ENCODE results near the gene NUDT13.
A peak's percentile ranks its signal among the peaks of the same experiment; 100 is the strongest.

The NUDT13 gene

DNA sequence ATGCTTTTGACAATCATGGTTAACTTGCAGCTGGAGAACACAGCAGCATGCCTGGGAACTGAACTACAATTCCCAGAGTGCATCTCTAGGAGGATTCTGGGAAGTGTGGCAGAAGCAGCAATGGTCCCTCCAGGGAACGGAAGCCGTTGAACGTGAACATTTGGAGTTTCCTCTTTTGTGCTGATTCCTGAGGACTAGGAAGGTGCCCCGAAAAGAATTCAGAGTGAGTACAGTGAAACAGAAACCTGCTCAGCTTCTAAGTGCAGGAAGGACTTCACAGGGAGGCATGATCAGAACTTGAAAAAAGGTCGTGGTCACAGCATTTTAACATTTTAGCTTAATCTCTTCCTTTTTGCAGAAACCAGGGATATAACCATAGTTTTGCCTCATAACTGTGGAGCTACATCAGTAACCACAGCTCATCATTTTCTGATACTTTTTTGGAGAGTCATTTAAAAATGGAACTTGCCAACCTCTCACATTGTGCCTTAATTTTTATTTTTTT lies at the start of gene NUDT13:
TSS of gene NUDT13 (plus strand) at position 111 of the 505 bp plus-strand sequence. CDS start 3,911 bp downstream, outside the sequence.
- peak; percentile 21 for DNase-seq

GRCh38 chr10:73060738-73061635 lies 49.3 kb upstream of the NUDT13 start:
- peak; percentile 4 for DNase-seq

DNA sequence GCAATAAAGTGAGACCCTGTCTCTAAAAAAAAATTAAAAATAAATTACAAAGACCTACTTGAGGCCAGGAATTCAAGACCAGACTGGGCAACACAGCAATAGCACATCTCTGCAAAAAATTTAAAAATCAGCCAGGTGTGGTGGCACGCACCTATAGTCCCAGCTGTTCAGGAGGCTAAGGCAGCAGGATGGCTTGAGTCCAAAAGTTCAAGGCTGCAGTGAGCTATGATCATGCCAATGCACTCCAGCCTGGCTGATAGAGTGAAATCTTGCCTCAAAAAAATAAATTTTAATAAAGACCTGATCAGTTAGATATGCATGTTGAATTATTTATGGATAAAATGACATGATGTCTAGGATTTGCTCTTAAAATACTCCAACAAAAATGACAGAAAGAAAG lies 48.5 kb upstream of the NUDT13 start:
- DNase-seq = no peak

DNA sequence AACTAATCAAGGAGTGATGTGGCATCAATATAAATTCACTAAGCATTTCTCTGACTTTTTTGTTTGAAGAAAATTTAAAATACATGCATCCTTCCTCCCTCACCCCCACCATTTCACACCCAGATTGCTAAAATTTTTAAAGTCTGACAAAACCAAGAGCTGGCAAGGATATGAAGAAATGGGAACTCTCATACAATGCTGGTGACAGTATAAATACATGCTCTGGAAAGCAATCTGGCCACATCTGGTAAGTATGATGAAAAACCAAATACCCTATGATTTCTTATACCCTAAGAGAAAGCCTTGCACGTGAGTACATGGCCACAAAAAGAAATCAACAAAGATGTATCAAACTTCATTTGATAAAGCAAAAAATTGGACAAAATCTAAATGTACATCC lies 44.8 kb upstream of the NUDT13 start:
- no peak for DNase-seq

- DNase-seq = no peak
These were observed 36.6 kb upstream of the NUDT13 start for GRCh38 chr10:73073627-73074026.

DNA sequence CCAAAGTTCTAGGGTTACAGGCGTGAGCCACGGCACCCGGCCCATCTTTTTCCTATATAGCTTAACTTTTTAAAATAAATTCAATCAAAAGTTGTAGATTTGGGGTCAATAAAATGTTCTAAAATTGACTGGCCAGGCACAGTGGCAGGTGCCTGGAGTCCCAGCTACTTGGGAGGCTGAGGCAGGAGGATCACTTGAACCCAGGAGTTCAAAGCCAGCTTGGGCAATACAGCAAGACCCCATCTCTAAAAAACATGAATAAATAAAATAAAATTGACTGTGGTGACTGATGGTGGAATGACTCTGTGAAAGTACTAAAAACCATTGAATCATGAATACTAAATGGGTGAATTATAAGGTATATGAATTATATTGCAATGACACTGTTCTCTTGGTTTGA lies 34.4 kb upstream of the NUDT13 start:
- no peak for DNase-seq

GRCh38 chr10:73076360-73077183 lies 33.7 kb upstream of the NUDT13 start:
- no peak for DNase-seq

GRCh38 chr10:73079779-73080541 lies 30.3 kb upstream of the NUDT13 start:
- DNase-seq = no peak

DNA sequence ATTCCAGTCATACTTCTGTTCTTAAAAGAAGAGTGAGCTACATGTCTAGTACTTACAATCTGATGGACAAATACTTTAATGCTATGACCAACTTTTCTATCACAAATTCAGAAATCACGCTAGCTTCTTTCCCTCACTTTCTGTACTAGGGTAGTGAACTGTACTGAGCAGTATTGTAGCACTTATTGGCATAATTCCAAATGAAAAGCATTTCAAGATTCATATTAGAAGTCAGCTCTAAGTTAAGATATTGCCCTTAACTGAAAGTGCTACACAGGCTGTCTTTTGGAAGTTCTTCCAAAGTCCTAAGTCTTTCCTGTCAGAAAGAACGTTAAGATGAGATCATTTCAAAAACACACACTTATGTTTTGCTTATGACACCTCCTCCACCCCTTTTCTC lies 27.0 kb upstream of the NUDT13 start:
- DNase-seq = no peak

DNA sequence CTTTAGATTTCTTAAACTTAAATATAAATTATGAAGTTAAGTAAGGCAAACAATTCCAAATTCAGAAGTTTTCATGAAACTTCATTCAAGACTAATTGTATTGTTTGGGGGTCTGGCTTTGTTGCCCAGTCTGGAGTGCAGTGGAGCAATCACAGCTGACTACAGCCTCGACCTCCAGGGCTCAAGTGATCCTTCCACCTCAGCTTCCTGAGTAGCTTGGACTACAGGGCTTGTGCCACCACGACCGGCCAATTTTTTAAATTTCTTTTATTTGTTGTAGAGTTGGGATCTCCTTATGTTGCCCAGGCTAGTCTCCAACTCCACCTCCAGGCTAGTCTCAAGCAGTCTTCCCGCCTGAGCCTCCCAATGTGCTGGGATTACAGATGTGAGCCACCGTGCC lies 26.0 kb upstream of the NUDT13 start:
- DNase-seq = no peak

DNA sequence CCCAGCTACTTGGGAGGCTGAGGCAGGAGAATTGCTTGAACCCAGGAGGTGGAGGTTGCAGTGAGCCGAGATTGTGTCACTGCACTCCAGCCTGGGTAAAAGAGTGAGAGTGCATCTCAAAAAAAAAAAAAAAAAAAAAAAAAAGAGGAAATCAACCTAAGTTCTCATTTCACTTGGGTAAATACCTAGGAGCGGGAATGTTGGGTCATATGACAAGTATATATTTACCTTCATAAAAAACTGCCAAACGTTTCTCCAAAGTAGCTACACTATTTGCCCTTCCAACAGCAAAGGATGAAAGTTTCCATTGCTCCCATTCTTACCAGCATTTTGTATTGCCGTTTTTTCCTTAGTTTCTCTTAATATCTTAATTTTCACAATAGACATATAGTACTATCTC lies 23.4 kb upstream of the NUDT13 start:
- no peak for DNase-seq

DNA sequence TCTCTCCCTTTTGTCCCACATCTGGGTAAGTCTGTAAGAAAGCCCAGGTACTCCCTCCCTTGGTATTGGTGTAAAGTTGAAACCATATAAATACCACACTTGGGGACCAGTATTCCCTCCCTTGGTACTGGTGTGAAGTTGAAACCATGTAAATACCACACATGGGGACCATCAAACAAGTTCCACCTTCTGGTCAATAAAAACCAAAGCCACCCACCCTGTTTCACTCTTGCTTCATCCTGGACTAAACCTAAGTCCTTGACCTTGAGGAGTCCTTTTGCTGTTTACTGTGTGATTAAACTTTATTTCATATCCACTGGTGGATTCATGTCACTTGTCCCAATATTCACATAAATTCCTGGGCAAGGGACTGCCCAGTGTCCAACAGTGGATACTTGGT lies 22.0 kb upstream of the NUDT13 start:
- DNase-seq = no peak

- DNase-seq = no peak
These were observed 17.4 kb upstream of the NUDT13 start for GRCh38 chr10:73092830-73093229.

DNA sequence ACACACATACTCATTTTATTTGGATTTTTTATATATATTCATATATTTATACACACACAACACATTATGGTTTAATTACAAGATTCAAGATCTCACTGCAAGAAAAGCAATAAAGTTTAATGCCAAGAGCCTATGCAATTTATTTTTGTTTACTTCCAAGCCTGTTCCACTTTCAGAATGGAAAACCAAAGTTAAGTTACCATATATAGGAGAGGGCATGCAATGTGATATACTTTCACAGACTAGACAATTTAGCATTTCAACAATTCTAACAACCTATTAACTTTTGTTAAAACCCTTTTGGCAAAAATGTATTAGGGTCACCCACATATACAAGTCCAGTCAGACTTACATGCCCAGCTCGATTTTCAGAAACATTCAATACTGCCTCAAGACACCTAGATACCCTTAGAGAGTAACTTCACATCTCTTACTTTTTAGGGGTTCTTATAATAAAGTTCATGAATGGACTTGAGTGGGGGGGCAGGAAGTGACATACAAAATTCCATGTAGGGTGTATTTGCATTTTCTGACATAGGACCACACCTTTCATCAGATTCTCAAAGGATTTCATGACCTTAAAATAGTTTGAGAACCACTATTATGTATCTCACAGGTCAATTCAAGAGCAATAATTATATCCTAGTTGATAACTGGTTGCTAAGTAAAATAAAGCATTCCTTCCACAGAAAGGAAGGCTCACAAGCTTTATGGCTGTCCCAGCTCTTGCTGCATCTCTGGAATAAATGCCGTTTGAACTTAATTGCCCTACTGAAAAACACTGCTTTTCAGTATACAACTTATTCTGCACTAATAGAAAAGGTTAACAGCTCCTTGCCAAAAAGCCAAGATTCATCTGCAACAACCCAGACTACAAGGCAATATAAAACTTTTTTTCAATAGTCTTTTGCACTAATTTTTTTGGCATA lies 16.1 kb upstream of the NUDT13 start:
- no peak for DNase-seq

DNA sequence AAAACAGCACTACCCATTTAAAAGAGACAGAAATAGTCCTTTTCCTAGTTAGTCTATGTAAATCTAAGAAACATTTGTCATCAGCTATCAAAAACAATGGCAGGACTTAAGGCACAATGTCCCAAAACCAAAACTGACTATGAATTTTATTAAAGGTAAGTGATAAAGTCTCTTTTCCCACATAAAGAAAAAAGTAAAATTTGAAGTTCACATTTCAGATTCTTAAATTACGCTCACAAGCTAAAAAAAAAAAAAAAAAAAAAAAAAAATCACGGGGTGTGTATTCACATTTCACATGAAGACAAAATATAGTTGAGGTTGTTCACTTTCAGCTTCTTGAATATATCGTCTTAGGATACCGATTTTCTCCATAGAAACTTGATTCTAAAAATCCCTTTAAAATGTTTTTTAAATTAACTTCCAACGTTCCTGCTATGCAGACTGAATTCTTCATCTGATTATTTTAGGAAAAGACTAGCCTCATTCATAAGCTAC lies 15.2 kb upstream of the NUDT13 start:
- no peak for DNase-seq

DNA sequence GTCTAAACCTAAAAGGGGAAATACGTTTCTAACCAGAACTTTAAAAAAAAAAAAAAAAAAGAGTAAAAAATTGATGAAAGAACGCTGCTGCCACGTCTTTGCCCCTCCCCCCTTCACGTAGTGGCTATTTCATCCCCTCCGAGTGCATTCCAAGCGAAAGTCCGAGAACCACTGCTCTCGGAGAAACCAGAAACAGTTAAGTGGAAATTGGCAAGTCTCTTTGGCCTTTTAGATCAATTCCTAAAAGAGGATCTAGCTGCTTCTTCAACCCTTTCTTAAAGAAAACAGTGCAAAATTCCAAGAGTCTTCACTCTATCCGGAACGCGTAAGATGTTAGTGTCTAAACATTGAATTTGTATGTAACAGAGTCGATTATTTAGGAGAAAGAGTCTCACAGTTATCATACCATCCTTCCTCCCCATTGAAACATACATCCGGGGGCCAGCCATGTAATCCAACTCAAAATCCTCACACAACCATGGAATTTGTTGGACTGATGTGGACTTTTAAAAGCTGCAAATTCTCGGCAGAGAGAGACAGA lies 14.7 kb upstream of the NUDT13 start:
- DNase-seq = no peak

DNA sequence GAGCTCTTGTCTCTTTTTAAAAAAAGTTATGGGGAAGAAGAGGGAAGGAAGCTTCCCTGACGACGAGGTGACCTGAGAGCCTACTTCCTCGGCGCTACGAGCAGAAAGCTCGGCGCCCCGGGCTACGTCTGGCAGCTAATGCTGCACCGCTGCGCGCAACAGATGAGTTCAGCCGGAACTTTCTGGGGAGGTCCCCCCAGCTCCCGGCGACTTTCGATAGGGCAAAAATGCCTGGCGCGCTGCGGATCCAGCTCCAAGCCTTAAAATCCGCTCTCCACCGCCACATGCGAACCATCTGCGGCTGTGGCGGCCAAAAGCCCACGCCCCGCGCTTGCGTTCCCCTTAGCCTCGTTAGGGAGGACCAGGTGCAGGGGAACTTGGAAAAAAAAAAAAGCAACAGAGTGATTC lies 14.2 kb upstream of the NUDT13 start:
- no peak for DNase-seq

GRCh38 chr10:73096449-73097304 lies 13.6 kb upstream of the NUDT13 start, which contains the start of gene P4HA1:
Gene P4HA1, minus strand, starts transcription at chr10:73096866. Its CDS starts 21,983 bp downstream, at chr10:73074883.
- DNase-seq = peak; percentile 71

GRCh38 chr10:73097305-73097670 lies 13.0 kb upstream of the NUDT13 start:
- no peak for DNase-seq

DNA sequence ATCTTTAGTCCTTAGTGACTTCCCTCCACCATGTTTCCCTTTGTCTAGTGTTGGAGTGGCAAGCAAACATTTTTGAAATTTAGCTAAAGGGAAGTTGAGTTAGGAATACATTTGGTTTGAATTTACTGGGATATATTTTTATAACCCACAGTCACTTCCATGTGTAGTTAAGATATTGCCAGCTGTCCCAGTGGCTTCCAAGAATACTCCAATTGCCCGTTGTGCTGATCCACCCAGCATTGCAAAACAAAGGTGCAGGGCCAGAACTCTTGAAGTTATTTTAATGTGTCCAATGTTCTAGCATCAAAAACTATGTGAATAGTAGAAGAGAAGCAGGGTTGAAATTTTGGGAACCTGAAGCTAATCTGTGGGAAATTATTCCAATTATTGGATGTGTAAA lies 11.1 kb upstream of the NUDT13 start:
- DNase-seq = no peak
